Left ventricle myocardium superior (tissue), 1 donor: ENCODE results near the gene KRTAP5-6. TPM values are rescaled to one million over a fixed set of nuclear protein-coding genes. Genes with fewer than 3 reads are reported as not detected.

Source experiments
- ATAC-seq: fragments of 200-7000 bp; cut with Tn5 transposase; one replicate; pipeline ENCODE4 v1.9.1; 2020; ENCODE audit warnings: mild to moderate bottlenecking, moderate library complexity
- DNase-seq: peaks from one replicate; pipeline ENCODE4 v3.0.0-alpha.2; 2020
- intact Hi-C: fragments of 100-400 bp; cut with micrococcal nuclease; formaldehyde crosslinking; loops from one replicate; pipeline ENCODE4 v1.11.0; 2022
- long read RNA-seq: library from polyadenylated mRNA; unstranded; transcript quantifications from one replicate; pipeline ENCODE4 v2.0.0, GENCODE V29; 2021
- total RNA-seq: library from RNA; stranded (reverse); fragmentation: NEBNext Ultra II Directional; extraction: Animal tissue kit (Norgen Biotek cat#: 25700); gene quantifications from one replicate; pipeline ENCODE4 v1.2.1, GENCODE V29; 2021
- donor health status: DM: no; HTN: yes; CAD: no; lungs with severe emphysema.

KRTAP5-6 gene
- not detected for total RNA-seq
- long read RNA-seq = 0 reads

- ATAC-seq = no peak
- intact Hi-C loops = no loop called here
These were observed at the start of gene KRTAP5-6 for GRCh38 chr11:1696608-1697570. TSS of gene KRTAP5-6 (plus strand) at chr11:1697195. CDS start at chr11:1697246, 51 bp downstream.

GRCh38 chr11:1647901-1648652 is 48.9 kb upstream of the KRTAP5-6 start:
- DNase-seq (no peak), ATAC-seq (no peak)
- intact Hi-C loops = no loop called here

More at GRCh38 chr11:1696608-1697570, at the start of gene KRTAP5-6:
- DNase-seq = no peak

- DNase-seq (no peak), ATAC-seq (no peak)
- intact Hi-C loops = no loop called here
These were observed 48.2 kb upstream of the KRTAP5-6 start for GRCh38 chr11:1648653-1649420.

- no peak for ATAC-seq
- intact Hi-C loops = no loop called here
- no peak for DNase-seq
These were observed 46.7 kb upstream of the KRTAP5-6 start for GRCh38 chr11:1650034-1650917.

- ATAC-seq (no peak), DNase-seq (no peak)
- intact Hi-C loops = no loop called here
These were observed 46.1 kb upstream of the KRTAP5-6 start for GRCh38 chr11:1650918-1651262.

GRCh38 chr11:1651411-1651980 is 45.5 kb upstream of the KRTAP5-6 start:
- no peak for ATAC-seq
- no peak for DNase-seq
- intact Hi-C loops = no loop called here

- no peak for DNase-seq
- intact Hi-C loops = no loop called here
- ATAC-seq = no peak
These were observed 45.0 kb upstream of the KRTAP5-6 start for GRCh38 chr11:1652026-1652425.

- intact Hi-C loops = no loop called here
- ATAC-seq = no peak
- no peak for DNase-seq
These were observed 44.6 kb upstream of the KRTAP5-6 start for GRCh38 chr11:1652442-1652770.

GRCh38 chr11:1652771-1653540 is 44.0 kb upstream of the KRTAP5-6 start:
- intact Hi-C loops = no loop called here
- ATAC-seq = peak; percentile 90
- peak; percentile 83 for DNase-seq

DNA sequence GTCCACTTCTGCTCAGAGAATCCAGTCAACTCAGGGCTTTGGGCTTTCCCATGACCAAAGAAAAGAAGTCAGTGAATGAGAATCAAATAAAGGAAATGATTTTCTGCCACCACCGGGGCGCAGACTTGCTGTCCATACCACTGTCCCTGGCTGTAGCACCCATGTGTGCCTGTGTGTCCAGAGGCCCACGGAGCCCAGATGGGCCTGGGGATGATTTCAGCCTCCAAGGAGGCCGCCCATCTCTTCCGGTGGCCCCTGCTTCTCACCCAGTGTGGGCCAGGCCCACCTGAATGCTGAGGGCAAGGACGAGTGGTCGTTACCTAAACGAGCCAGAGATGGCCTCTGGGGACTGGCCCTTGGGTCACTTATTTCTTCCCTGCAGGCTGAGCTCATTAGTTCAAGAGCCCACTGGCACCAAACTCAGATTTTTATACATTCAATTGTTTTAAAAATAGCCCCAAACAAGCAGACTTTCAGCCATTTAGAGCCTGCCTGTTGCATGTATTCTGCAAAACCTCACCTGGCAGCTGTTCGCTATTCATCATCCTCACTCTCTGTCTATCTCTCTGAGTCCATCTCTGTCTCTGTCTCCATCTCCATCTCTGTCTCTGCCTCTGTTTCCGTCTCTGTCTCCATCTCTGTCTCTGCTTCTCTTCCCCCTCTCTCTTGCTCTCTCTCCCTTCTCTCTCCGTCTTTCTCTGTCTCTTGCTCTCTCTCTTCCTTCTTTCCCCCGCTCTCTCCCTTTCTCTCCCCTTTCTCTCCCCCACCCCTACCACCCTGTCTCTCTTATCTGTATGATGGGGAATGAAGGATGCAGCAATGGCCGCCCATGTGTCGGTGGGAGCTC is 43.2 kb upstream of the KRTAP5-6 start:
- intact Hi-C loops = no loop called here
- no peak for ATAC-seq
- no peak for DNase-seq

DNA sequence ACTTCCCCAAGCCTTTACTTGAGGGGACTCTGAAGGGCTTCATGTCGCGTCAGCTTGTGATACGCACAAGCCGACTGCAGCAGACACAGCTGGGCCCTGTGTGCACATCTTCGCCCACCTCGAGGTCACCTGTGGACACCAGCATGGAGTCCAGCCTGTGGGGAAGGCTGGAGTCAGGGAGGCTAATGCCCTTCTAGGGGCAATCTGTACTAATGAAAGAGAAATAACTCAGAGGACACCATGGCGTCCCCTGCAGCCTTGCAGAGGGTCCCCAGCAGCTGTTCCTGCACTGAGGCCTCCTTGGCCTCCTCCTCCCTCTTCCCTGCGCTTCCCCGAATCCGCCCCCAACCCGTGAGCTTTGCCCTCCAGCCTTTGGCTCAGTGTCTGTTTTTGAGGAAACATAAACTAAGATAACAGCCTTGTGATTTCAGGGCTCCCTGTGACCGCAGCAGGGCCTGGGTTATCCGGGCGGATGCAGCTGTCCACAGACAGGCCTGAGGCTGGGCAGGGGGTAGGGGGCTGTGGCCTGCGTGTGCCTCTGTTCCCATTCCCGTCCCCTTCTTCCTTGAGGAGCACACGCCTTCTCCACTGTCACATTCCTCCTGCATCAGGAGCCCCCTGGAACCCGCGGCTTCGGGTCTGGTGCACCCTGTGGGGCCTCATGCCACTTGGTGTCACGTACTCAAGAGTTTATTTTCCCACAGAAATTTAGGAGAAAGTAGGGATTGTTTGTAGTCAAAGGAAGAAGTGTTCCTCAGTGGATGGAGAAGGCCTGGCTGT is 42.4 kb upstream of the KRTAP5-6 start:
- intact Hi-C loops = no loop called here
- DNase-seq (no peak), ATAC-seq (no peak)

- ATAC-seq (no peak), DNase-seq (no peak)
- intact Hi-C loops = no loop called here
These were observed 41.6 kb upstream of the KRTAP5-6 start for GRCh38 chr11:1655168-1656060.

- ATAC-seq (no peak), DNase-seq (no peak)
- intact Hi-C loops = no loop called here
These were observed 40.9 kb upstream of the KRTAP5-6 start for GRCh38 chr11:1656061-1656441.

- intact Hi-C loops = no loop called here
- no peak for DNase-seq
- no peak for ATAC-seq
These were observed 40.3 kb upstream of the KRTAP5-6 start for GRCh38 chr11:1656670-1657069.

GRCh38 chr11:1659506-1659905 is 37.5 kb upstream of the KRTAP5-6 start:
- no peak for ATAC-seq
- intact Hi-C loops = no loop called here
- no peak for DNase-seq
